Measurements from ENCODE around the gene LRRC1. TPM values are rescaled to one million over a fixed set of nuclear protein-coding genes. Genes with fewer than 3 reads are reported as not detected.

Gene LRRC1
- total and polyA plus RNA-seq, 2 experiments from 2014 or later = 11.3 to 16.6 TPM

DNA sequence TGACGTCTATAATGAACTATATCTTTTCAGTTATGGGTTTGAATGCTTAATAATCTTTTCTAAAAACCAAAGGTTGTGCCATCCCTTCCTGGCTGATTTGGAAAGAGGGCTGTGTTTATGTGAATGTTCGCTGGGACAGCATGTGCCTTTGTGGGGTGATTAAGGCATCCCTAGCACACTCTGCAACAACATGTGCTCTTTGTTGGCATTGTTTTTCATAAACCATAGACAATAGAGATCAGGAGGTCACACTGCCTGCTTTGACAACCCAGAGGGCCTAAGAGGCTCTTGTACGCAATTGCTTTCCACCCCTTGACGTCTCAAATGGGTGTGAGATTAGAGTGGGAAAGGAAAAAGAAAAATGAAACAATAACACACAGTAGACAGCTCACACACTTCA, 116.0 kb downstream of the LRRC1 start (continued):
- TF ChIP-seq ZNF462 (CRISPR knock-in tag; IDR thresholded peaks at IDR 0.05) (no peak), EZH2phosphoT487 (IDR thresholded peaks at IDR 0.05; ENCODE audit: unreplicated experiment) (no peak), CTCF (conservative IDR thresholded peaks at IDR 0.05; ENCODE audit: low read depth in 2 of 2) (no peak), NANOG (IDR thresholded peaks at IDR 0.05; ENCODE audit: borderline replicate concordance) (no peak), JUNB (IDR thresholded peaks at IDR 0.05; ENCODE audit: unreplicated experiment) (no peak), ETS1 (IDR thresholded peaks at IDR 0.05) (no peak), EZH2 (IDR thresholded peaks at IDR 0.05; ENCODE audit: low read depth, unreplicated experiment) (no peak), CREB1 (CRISPR knock-in tag; IDR thresholded peaks at IDR 0.05; ENCODE audit: low read depth) (no peak), POLR2AphosphoS5 (IDR thresholded peaks at IDR 0.05; ENCODE audit: low read depth) (no peak)
